Measurements from ENCODE around the gene INSYN2B.

Gene INSYN2B

DNA sequence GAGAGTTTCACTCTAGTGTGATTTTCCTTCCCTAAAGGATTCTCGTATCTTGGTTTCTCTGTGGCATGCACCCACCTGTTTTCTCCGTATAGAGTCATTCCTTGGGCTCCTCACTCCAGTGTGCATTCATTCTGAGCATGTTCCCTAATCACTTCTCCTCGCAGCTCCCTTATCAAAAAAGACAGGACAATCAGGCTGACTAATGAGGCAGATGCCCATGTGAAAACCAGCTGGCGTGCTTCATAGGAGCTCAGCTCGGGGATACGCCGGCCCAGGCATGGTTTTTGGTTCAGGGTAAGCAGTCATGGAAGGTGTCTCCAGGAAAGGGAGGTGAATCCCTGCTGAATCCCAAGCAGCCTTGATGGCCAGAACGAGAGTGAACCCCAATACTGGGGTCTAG, 41.2 kb upstream of the INSYN2B start:
- Histone ChIP-seq H3K4me3 (replicated peaks; ENCODE audit: insufficient read depth, low read length) (no peak overlapping the region), H3K27ac (replicated peaks) (no peak overlapping the region), H3K27me3 (ENCODE audit: insufficient read depth, poor library complexity, severe bottlenecking) (no peaks in the 10 kb centered on the region)
- DNase-seq (ENCODE audit: low read depth in 1 of 2, low spot score in 1 of 2): no peak
- TF ChIP-seq, protein P1, sequence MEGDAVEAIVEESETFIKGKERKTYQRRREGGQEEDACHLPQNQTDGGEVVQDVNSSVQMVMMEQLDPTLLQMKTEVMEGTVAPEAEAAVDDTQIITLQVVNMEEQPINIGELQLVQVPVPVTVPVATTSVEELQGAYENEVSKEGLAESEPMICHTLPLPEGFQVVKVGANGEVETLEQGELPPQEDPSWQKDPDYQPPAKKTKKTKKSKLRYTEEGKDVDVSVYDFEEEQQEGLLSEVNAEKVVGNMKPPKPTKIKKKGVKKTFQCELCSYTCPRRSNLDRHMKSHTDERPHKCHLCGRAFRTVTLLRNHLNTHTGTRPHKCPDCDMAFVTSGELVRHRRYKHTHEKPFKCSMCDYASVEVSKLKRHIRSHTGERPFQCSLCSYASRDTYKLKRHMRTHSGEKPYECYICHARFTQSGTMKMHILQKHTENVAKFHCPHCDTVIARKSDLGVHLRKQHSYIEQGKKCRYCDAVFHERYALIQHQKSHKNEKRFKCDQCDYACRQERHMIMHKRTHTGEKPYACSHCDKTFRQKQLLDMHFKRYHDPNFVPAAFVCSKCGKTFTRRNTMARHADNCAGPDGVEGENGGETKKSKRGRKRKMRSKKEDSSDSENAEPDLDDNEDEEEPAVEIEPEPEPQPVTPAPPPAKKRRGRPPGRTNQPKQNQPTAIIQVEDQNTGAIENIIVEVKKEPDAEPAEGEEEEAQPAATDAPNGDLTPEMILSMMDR (IDR thresholded peaks at IDR 0.05; ENCODE audit: insufficient read depth, low read length): no peak
- TF ChIP-seq SPI1 (IDR thresholded peaks at IDR 0.05; ENCODE audit: borderline replicate concordance, low read depth) (no peak), GABPA (IDR thresholded peaks at IDR 0.05; ENCODE audit: low read depth) (no peak), POLR2AphosphoS5 (IDR thresholded peaks at IDR 0.05; ENCODE audit: low read depth) (no peak)
- TF ChIP-seq, protein P2, sequence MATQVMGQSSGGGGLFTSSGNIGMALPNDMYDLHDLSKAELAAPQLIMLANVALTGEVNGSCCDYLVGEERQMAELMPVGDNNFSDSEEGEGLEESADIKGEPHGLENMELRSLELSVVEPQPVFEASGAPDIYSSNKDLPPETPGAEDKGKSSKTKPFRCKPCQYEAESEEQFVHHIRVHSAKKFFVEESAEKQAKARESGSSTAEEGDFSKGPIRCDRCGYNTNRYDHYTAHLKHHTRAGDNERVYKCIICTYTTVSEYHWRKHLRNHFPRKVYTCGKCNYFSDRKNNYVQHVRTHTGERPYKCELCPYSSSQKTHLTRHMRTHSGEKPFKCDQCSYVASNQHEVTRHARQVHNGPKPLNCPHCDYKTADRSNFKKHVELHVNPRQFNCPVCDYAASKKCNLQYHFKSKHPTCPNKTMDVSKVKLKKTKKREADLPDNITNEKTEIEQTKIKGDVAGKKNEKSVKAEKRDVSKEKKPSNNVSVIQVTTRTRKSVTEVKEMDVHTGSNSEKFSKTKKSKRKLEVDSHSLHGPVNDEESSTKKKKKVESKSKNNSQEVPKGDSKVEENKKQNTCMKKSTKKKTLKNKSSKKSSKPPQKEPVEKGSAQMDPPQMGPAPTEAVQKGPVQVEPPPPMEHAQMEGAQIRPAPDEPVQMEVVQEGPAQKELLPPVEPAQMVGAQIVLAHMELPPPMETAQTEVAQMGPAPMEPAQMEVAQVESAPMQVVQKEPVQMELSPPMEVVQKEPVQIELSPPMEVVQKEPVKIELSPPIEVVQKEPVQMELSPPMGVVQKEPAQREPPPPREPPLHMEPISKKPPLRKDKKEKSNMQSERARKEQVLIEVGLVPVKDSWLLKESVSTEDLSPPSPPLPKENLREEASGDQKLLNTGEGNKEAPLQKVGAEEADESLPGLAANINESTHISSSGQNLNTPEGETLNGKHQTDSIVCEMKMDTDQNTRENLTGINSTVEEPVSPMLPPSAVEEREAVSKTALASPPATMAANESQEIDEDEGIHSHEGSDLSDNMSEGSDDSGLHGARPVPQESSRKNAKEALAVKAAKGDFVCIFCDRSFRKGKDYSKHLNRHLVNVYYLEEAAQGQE (IDR thresholded peaks at IDR 0.05; ENCODE audit: insufficient replicate concordance, low read depth): no peak

DNA sequence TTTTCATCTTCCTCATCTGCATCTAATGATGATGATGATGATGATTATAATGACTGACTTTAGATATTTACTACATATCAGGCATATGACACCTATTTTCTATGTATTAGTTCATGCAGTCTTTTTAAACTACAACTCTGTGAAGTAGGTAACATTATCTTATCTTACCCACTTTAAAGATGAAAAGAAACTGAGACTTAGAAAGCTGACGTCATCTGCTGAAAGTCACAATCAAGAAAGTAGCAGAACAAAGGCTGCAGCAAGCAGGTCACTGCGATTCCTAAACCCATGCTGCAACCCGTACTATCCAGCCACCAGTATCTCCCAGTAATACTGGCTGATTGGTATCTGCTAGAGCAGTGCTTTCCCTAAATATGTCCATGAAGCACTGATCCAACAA, 40.1 kb upstream of the INSYN2B start:
- H3K27me3 ChIP-seq (ENCODE audit: insufficient read depth, poor library complexity, severe bottlenecking): no peaks in the 10 kb centered on the region
- no peak overlapping the region for H3K4me3 ChIP-seq (replicated peaks; ENCODE audit: insufficient read depth, low read length)
- no peak for DNase-seq (ENCODE audit: low read depth in 1 of 2, low spot score in 1 of 2)
- no peak overlapping the region for H3K27ac ChIP-seq (replicated peaks)
- TF ChIP-seq, protein P2 (IDR thresholded peaks at IDR 0.05; ENCODE audit: insufficient replicate concordance, low read depth): no peak
- TF ChIP-seq, protein P1 (IDR thresholded peaks at IDR 0.05; ENCODE audit: insufficient read depth, low read length): no peak
- TF ChIP-seq GABPA (IDR thresholded peaks at IDR 0.05; ENCODE audit: low read depth): no peak
- TF ChIP-seq SPI1 (IDR thresholded peaks at IDR 0.05; ENCODE audit: borderline replicate concordance, low read depth): no peak
- no peak for TF ChIP-seq POLR2AphosphoS5 (IDR thresholded peaks at IDR 0.05; ENCODE audit: low read depth)

DNA sequence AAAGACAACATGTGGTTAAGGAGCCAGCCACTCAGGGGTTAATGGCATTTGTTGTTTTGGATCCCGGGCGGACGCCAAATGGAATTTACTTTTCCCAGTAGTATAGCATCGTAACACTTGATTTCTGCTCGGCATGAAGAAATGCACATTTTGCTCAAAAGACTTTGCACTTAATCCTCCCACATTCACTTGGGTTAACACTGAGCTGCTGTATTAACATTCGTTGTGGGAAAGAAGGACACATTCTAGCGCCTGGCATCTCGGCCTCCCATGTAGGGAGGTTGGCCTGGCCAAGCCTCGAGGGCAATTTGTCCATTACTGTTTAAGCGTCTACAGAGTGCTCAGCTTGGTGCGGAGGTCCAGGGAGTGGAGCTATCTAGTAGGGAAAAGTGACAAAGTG, 32.3 kb upstream of the INSYN2B start:
- no peak overlapping the region for H3K4me3 ChIP-seq (replicated peaks; ENCODE audit: insufficient read depth, low read length)
- no peak for DNase-seq (ENCODE audit: low read depth in 1 of 2, low spot score in 1 of 2)

More for the DNA sequence above, 32.3 kb upstream of the INSYN2B start:
- Histone ChIP-seq H3K27ac (replicated peaks) (no peak overlapping the region), H3K27me3 (ENCODE audit: insufficient read depth, poor library complexity, severe bottlenecking) (no peaks in the 10 kb centered on the region)
- TF ChIP-seq, protein P1 (IDR thresholded peaks at IDR 0.05; ENCODE audit: insufficient read depth, low read length): no peak
- TF ChIP-seq POLR2AphosphoS5 (IDR thresholded peaks at IDR 0.05; ENCODE audit: low read depth) (no peak), GABPA (IDR thresholded peaks at IDR 0.05; ENCODE audit: low read depth) (no peak), SPI1 (IDR thresholded peaks at IDR 0.05; ENCODE audit: borderline replicate concordance, low read depth) (no peak)
- TF ChIP-seq, protein P2 (IDR thresholded peaks at IDR 0.05; ENCODE audit: insufficient replicate concordance, low read depth): no peak

Measured in HL-60 (cell line).